K562 (cell line): ENCODE data around the gene ELMOD2. TPM values are rescaled to one million over a fixed set of nuclear protein-coding genes. Genes with fewer than 3 reads are reported as not detected.

Experiments used
- CBX5 ChIP-seq: IDR thresholded peaks from 2 replicates; pipeline ENCODE4 v1.6.1; 2014; ENCODE audit warnings: low read depth, borderline replicate concordance
- DNMT1 ChIP-seq: fragments of 450-650 bp; IDR thresholded peaks from 2 replicates; pipeline ENCODE4 v1.6.1; 2016; ENCODE audit warnings: antibody characterized with exemption, mild to moderate bottlenecking
- EWSR1 ChIP-seq: fragments of 450-650 bp; IDR thresholded peaks from 2 replicates; pipeline ENCODE4 v1.6.1; 2018; ENCODE audit warnings: borderline replicate concordance, mild to moderate bottlenecking, low read depth, moderate library complexity; ENCODE audit not compliant: partially characterized antibody
- EZH2 ChIP-seq: IDR thresholded peaks from 2 replicates; pipeline ENCODE4 v1.6.1; 2012; ENCODE audit warnings: low read depth, mild to moderate bottlenecking, inconsistent platforms, low read length, borderline replicate concordance
- FOS ChIP-seq: IDR thresholded peaks from 3 replicates; pipeline ENCODE4 v1.6.1; 2011; ENCODE audit not compliant: insufficient read length; ENCODE audit errors: extremely low read depth
- HLTF ChIP-seq: fragments of 450-650 bp; IDR thresholded peaks from 2 replicates; pipeline ENCODE4 v1.6.1; 2016
- HMG20A ChIP-seq: fragments of 450-650 bp; formaldehyde crosslinking; conservative IDR thresholded peaks from 2 replicates; pipeline ENCODE4 v1.4.0; 2020; ENCODE audit warnings: mild to moderate bottlenecking, mixed read lengths
- ILF3 ChIP-seq: fragments of 450-650 bp; IDR thresholded peaks from 2 replicates; pipeline ENCODE4 v1.6.1; 2018; ENCODE audit warnings: antibody characterized with exemption, mild to moderate bottlenecking, moderate library complexity, borderline replicate concordance
- ILK ChIP-seq: fragments of 450-650 bp; IDR thresholded peaks from 2 replicates; pipeline ENCODE4 v1.6.1; 2016; ENCODE audit warnings: missing genetic modification characterization, low read depth, mild to moderate bottlenecking, missing compliant biosample characterization, moderate library complexity, borderline replicate concordance
- KLF13 ChIP-seq: fragments of 450-650 bp; IDR thresholded peaks from 2 replicates; pipeline ENCODE4 v1.6.1; 2016; ENCODE audit warnings: missing genetic modification characterization, low read depth, mild to moderate bottlenecking, missing compliant biosample characterization, moderate library complexity, borderline replicate concordance
- KLF16 ChIP-seq: IDR thresholded peaks from 2 replicates; pipeline ENCODE4 v1.6.1; 2016; ENCODE audit warnings: antibody characterized with exemption
- LEF1 ChIP-seq: fragments of 450-650 bp; IDR thresholded peaks from 2 replicates; pipeline ENCODE4 v1.6.1; 2016; ENCODE audit warnings: mild to moderate bottlenecking
- NCOA4 ChIP-seq: fragments of 450-650 bp; IDR thresholded peaks from 2 replicates; pipeline ENCODE4 v1.6.1; 2018; ENCODE audit warnings: mild to moderate bottlenecking; ENCODE audit not compliant: partially characterized antibody
- NCOA6 ChIP-seq: fragments of 450-650 bp; IDR thresholded peaks from 2 replicates; pipeline ENCODE4 v1.6.1; 2017; ENCODE audit warnings: mild to moderate bottlenecking
- OTX1 ChIP-seq: fragments of 450-650 bp; formaldehyde crosslinking; IDR thresholded peaks from 2 replicates; pipeline ENCODE4 v1.4.0; 2022; ENCODE audit warnings: mild to moderate bottlenecking
- POLR2AphosphoS5 ChIP-seq: IDR thresholded peaks from 2 replicates; pipeline ENCODE4 v1.6.1; 2011; ENCODE audit warnings: mild to moderate bottlenecking, low read depth, low read length, moderate library complexity; ENCODE audit not compliant: control insufficient read depth, insufficient read depth
- RAD21 ChIP-seq, 2 experiments: fragments of 250-450 bp in 1 of 2; fragments of 450-650 bp in 1 of 2; sonication (Bioruptor Pico) in 1 of 2; formaldehyde crosslinking in 1 of 2; IDR thresholded peaks in 1 of 2; conservative IDR thresholded peaks in 1 of 2; 2 replicates each; pipeline versions ENCODE4 v1.4.0 to v1.8.0; 2020 to 2022; ENCODE audit warnings: mild to moderate bottlenecking in 2 of 2, moderate library complexity in 1 of 2
- SMARCA5 ChIP-seq: fragments of 450-650 bp; IDR thresholded peaks from 2 replicates; pipeline ENCODE4 v1.6.1; 2016
- SNRNP70 ChIP-seq: fragments of 200-400 bp; formaldehyde crosslinking; optimal IDR thresholded peaks from 2 replicates; pipeline ENCODE3; 2017; ENCODE audit warnings: low read depth, low read length
- SRSF7 ChIP-seq: fragments of 200-400 bp; formaldehyde crosslinking; optimal IDR thresholded peaks from 2 replicates; pipeline ENCODE3; 2017; ENCODE audit warnings: mild to moderate bottlenecking, low read depth, low read length
- SRSF9 ChIP-seq: fragments of 200-400 bp; formaldehyde crosslinking; IDR thresholded peaks from 2 replicates; pipeline ENCODE4 v1.6.1; 2017; ENCODE audit warnings: low read depth, low read length, borderline replicate concordance
- ZBED1 ChIP-seq: IDR thresholded peaks from 2 replicates; pipeline ENCODE4 v1.6.1; 2014
- ZBTB12 ChIP-seq: fragments of 250-450 bp; sonication (Bioruptor Pico); IDR thresholded peaks from 2 replicates; pipeline ENCODE4 v1.4.0; 2020
- ZNF232 ChIP-seq: sonication (generic); formaldehyde crosslinking; IDR thresholded peaks from 2 replicates; pipeline ENCODE4 v1.8.0; 2022; ENCODE audit warnings: mild to moderate bottlenecking, missing genetic modification reagents
- polyA plus RNA-seq, 8 experiments: library from polyadenylated mRNA; depleted of rRNA in 4 of 8; stranded (reverse) in 5 of 8; unstranded in 3 of 8; fragments of >200 nt; fragmentation: Nextera tagmentation in 2 of 8; fragmentation: Illumina TruSeq in 1 of 8; extraction: Ambion mirVana in 2 of 8; extraction: Trizol in 1 of 8; gene quantifications; 2 replicates each; pipeline versions ENCODE4 v1.2.1 to v1.2.3, GENCODE V29; 2011 to 2014; ENCODE audit warnings: inconsistent platforms in 1 of 8, missing spikeins in 1 of 8
- total RNA-seq, 7 experiments: library from RNA; depleted of rRNA in 6 of 7; stranded (reverse); fragments of >200 nt in 6 of 7; fragmentation: Illumina TruSeq in 2 of 7; extraction: Trizol in 2 of 7; gene quantifications; 2 replicates each; pipeline versions ENCODE4 v1.2.1 to v1.2.3, GENCODE V29; 2011 to 2021; ENCODE audit warnings: low replicate concordance in 1 of 7
- TF ChIP-seq, protein P1 (sequence below): fragments of 450-650 bp; IDR thresholded peaks from 2 replicates; pipeline ENCODE4 v1.6.1; 2017; ENCODE audit warnings: antibody characterized with exemption
- TF ChIP-seq, protein P2 (sequence below): fragments of 150-350 bp; IDR thresholded peaks from 2 replicates; pipeline ENCODE4 v1.6.1; 2014; ENCODE audit warnings: low read depth, mild to moderate bottlenecking, low read length, borderline replicate concordance

Gene ELMOD2
- total and polyA plus RNA-seq, 9 of the 15 experiments (the other 6 are each of a cell fraction or from before 2014, with no cell fraction given): 11.0 to 23.3 (median 14.3) TPM

DNA sequence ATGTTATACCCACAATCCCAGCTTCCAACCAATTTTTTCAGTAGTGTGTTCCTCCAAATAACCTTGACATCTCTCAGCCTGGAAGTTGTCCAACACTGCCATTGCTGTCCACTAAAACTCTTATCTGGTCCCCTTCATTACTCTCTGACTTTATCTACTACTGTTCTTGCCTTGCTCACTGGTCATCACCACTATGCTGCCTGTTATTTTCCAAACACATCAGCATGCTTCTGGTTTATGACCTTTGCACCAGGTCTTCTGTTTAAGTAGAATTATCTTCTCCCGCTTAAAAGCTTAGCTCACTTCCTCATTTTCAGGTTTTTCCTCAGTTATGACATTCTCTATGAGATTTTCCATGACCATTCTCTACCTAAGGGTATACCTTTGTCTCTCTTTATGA, 5.5 kb downstream of the ELMOD2 start (continued):
- no peak for TF ChIP-seq FOS
- TF ChIP-seq POLR2AphosphoS5: peak; percentile 81
- TF ChIP-seq SNRNP70: no peak
- no peak for TF ChIP-seq ILF3
- TF ChIP-seq SRSF7: no peak
- TF ChIP-seq NCOA4: no peak
- TF ChIP-seq KLF13 (tag): no peak
- TF ChIP-seq ZNF232: no peak
- no peak for TF ChIP-seq ZBTB12
- TF ChIP-seq SMARCA5: peak; percentile 37; the same call in 1 of the 2 replicates
- no peak for TF ChIP-seq CBX5
- no peak for TF ChIP-seq ZBED1
- TF ChIP-seq OTX1: no peak
- TF ChIP-seq ILK (tag): no peak
- TF ChIP-seq DNMT1: no peak
- TF ChIP-seq SRSF9: no peak
- 0 out of 2 replicates have a peak, but pooled peaks have one; percentile 36 for TF ChIP-seq HLTF
- TF ChIP-seq EWSR1: no peak
- no peak for TF ChIP-seq EZH2
- peak; percentile 76 for TF ChIP-seq LEF1
- peak; percentile 77 for TF ChIP-seq KLF16
- TF ChIP-seq, protein P1, sequence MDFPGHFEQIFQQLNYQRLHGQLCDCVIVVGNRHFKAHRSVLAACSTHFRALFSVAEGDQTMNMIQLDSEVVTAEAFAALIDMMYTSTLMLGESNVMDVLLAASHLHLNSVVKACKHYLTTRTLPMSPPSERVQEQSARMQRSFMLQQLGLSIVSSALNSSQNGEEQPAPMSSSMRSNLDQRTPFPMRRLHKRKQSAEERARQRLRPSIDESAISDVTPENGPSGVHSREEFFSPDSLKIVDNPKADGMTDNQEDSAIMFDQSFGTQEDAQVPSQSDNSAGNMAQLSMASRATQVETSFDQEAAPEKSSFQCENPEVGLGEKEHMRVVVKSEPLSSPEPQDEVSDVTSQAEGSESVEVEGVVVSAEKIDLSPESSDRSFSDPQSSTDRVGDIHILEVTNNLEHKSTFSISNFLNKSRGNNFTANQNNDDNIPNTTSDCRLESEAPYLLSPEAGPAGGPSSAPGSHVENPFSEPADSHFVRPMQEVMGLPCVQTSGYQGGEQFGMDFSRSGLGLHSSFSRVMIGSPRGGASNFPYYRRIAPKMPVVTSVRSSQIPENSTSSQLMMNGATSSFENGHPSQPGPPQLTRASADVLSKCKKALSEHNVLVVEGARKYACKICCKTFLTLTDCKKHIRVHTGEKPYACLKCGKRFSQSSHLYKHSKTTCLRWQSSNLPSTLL: no peak
- TF ChIP-seq RAD21 (CRISPR knock-in tag; conservative IDR thresholded peaks at IDR 0.05 in 1 of 2, IDR thresholded peaks at IDR 0.05 in 1 of 2): no peak
- no peak for TF ChIP-seq NCOA6
- TF ChIP-seq, protein P2, sequence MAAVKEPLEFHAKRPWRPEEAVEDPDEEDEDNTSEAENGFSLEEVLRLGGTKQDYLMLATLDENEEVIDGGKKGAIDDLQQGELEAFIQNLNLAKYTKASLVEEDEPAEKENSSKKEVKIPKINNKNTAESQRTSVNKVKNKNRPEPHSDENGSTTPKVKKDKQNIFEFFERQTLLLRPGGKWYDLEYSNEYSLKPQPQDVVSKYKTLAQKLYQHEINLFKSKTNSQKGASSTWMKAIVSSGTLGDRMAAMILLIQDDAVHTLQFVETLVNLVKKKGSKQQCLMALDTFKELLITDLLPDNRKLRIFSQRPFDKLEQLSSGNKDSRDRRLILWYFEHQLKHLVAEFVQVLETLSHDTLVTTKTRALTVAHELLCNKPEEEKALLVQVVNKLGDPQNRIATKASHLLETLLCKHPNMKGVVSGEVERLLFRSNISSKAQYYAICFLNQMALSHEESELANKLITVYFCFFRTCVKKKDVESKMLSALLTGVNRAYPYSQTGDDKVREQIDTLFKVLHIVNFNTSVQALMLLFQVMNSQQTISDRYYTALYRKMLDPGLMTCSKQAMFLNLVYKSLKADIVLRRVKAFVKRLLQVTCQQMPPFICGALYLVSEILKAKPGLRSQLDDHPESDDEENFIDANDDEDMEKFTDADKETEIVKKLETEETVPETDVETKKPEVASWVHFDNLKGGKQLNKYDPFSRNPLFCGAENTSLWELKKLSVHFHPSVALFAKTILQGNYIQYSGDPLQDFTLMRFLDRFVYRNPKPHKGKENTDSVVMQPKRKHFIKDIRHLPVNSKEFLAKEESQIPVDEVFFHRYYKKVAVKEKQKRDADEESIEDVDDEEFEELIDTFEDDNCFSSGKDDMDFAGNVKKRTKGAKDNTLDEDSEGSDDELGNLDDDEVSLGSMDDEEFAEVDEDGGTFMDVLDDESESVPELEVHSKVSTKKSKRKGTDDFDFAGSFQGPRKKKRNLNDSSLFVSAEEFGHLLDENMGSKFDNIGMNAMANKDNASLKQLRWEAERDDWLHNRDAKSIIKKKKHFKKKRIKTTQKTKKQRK: no peak
- TF ChIP-seq HMG20A (CRISPR knock-in tag): no peak
